Measurements from ENCODE around the gene THOP1. TPM values are rescaled to one million over a fixed set of nuclear protein-coding genes. Genes with fewer than 3 reads are reported as not detected.
"Not testable (repeated sequence)": the region's sequence is repeated elsewhere in the genome, so short reads cannot be mapped to it uniquely, and the experiment has no call there.

Gene THOP1
- total RNA-seq, 1 donor: 70.0 TPM

DNA sequence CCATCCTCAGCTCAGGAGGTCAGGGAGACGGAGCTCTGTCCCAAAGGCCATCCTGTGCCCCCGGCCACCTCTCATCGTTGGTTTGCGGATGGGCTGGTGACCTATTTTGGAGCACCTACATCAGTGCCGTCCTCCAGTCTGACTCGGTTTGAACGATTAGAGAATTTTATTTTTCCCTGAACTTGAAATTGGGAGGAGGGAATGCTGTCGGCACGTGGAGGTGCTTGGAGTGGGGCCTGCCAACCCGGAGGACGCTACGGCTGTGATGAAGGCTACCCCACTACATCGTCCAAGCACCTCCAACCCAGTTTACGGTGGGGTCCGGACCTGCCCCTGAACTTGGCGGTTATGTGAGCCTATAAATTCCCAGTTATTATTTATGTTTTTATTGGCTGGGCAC is 31.3 kb downstream of the THOP1 start:
- no peak overlapping the region for H3K4me3 ChIP-seq (ENCODE audit: low read depth, low read length)
- no peak for DNase-seq (ENCODE audit: low read depth)

DNA sequence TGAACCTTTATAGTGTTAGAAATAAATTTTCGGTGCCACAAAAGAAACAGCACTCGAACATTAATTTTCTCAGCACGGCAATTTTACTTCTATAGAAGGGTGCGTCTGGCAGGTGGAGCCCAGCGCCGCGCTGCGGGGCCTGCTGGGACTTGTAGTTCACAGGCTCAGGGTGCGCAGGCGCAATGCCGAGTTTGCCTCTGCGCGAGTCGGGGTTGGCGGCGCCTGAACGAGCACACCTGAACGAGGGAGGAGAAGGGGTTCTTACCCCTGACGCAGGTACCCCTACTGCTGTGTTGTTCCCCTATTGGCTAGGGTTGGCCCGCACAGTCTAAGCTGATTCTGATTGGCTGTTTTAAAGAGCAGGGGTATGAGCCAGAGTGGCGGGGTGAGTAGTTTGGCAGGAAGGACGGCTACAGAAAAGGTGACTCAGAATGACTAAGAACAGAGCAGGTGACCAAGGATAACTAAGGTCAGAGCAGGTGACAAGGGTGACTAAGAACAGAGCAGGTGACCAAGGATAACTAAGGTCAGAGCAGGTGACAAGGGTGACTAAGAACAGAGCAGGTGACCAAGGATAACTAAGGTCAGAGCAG is 32.0 kb downstream of the THOP1 start:
- not testable (repeated sequence) for H3K4me3 ChIP-seq (ENCODE audit: low read depth, low read length)
- DNase-seq (ENCODE audit: low read depth): peak; percentile 3

More for the DNA sequence above, 31.3 kb downstream of the THOP1 start:
- TF ChIP-seq, protein P1, sequence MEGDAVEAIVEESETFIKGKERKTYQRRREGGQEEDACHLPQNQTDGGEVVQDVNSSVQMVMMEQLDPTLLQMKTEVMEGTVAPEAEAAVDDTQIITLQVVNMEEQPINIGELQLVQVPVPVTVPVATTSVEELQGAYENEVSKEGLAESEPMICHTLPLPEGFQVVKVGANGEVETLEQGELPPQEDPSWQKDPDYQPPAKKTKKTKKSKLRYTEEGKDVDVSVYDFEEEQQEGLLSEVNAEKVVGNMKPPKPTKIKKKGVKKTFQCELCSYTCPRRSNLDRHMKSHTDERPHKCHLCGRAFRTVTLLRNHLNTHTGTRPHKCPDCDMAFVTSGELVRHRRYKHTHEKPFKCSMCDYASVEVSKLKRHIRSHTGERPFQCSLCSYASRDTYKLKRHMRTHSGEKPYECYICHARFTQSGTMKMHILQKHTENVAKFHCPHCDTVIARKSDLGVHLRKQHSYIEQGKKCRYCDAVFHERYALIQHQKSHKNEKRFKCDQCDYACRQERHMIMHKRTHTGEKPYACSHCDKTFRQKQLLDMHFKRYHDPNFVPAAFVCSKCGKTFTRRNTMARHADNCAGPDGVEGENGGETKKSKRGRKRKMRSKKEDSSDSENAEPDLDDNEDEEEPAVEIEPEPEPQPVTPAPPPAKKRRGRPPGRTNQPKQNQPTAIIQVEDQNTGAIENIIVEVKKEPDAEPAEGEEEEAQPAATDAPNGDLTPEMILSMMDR (IDR thresholded peaks at IDR 0.05; ENCODE audit: insufficient read depth, low read length): no peak

DNA sequence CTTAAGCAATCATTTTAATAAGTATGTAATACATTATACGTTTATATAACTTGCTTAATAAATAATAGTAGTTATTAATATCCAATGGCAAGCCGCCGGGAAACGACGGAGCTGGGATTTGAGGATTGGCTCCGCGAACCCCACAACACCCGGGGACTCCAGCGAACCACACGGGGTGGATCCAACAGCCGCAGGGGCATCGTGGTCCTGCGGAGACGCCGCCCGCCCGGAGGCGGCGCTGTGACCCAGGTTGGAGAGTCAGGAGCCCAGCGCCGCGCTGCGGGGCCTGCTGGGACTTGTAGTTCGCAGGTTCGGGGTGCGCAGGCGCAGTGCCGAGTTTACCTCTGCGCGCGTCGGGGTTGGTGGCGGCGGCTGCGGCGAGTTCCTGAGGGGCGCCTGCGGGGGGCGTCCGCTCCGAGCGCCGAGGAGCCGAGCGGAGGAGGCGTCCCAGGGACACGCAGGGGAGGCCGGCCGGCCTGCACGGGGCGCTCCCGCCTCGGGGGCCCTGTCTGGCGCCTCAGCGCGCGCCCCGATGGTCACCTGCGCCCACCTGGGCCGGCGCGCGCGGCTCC is 34.3 kb downstream of the THOP1 start, which contains the start of gene ZNF554:
ZNF554 (plus strand) TSS at position 329 of the 572 bp plus-strand sequence; CDS start at position 533, 204 bp downstream.
- TF ChIP-seq, protein P1 (IDR thresholded peaks at IDR 0.05; ENCODE audit: insufficient read depth, low read length): peak; percentile 97
- DNase-seq (ENCODE audit: low read depth): peak; percentile 96
- H3K4me3 ChIP-seq (ENCODE audit: low read depth, low read length): peak within 1 kb of the TSS; percentile 83

DNA sequence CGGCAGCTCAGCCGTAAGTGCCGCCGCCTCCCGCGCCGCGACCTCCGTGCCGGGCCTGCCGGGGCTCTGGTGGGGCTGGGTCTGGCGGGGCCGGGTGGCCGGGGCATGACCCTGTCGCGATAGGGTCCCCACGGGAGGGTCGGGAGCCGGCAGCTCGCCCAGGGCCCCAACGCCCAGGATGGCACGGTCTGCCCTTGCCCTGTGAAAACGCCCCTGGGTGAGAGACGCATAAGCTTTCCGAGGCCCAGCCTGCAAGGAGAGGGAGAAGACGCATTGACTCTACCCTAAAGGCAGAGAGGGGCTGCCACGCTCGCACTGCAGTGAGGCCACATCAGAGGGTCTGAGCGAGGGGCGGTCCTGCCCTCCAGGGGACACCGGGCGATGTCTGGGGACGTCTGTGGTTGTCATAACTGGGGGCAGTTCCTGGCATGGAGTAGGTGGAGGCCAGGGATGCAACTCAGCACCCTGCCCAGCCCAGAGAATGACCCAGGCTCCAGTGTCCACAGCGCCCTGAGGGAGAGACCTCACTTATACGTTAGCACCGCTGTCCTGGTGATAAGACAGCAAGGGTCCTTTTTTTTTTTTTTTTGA is 34.9 kb downstream of the THOP1 start:
- DNase-seq (ENCODE audit: low read depth): peak; percentile 3
- TF ChIP-seq, protein P1 (IDR thresholded peaks at IDR 0.05; ENCODE audit: insufficient read depth, low read length): no peak
- H3K4me3 ChIP-seq (ENCODE audit: low read depth, low read length): peak overlapping the region; percentile 83

DNA sequence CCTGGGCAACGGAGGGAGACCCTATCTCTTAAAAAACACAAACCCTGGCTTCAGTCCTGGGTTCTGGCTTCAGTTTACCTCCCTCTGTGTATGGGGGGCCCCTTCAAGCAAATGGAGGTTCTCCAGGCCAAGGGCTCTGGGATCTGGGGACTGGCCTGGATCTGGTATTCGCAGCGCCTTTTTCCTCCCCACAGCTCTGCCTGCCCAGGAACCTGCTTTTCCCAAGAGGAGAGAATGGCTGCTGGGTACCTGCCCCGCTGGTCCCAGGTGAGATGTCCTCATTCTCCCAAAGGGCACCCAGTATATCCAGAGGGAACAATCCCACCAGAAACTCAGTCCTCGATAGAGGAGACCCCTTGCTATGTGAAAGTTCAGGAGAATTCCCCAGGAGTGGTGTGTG is 37.5 kb downstream of the THOP1 start:
- H3K4me3 ChIP-seq (ENCODE audit: low read depth, low read length): no peak overlapping the region
- no peak for DNase-seq (ENCODE audit: low read depth)
- TF ChIP-seq, protein P1 (IDR thresholded peaks at IDR 0.05; ENCODE audit: insufficient read depth, low read length): no peak

DNA sequence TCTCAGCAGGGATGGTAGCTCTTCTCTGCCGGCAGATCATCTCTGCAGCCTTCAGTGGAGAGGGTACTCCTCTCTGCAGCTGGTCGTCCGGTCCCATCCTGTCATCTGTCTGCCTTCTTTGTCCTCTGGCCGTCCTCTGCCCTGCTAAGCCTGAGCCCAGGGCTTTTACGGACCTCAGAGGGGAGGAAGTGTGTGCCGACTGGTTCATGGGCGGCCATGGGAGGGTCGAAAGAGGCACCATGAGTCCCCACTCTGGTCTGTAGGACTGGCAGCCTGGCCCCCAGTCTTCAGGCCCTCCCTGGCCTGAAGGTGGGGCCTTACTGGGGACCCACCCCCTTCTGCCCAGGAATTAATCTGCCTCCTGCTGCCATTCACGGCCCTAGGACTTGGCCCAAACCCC is 38.3 kb downstream of the THOP1 start:
- no peak overlapping the region for H3K4me3 ChIP-seq (ENCODE audit: low read depth, low read length)
- no peak for DNase-seq (ENCODE audit: low read depth)
- TF ChIP-seq, protein P1 (IDR thresholded peaks at IDR 0.05; ENCODE audit: insufficient read depth, low read length): no peak

DNA sequence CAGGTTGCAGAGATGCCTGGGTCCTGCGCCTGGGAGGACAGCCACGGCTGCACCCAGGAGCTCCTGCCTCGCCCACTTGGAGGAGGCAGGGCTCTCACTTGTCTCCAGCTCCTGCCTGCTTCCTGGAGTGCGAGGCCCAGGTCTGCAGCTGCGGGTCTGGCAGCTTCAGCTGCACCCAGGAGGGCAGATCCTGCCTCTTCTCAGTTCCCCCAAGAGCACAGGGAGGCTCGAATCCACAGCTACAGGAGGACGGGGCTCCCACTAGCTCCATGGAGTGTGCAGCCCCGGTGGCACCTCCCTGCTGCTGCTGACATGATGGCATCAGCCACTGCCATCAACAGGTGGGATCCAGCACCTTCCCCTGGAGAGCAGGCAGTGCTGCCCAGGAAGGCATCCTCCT is 38.8 kb downstream of the THOP1 start:
- no peak overlapping the region for H3K4me3 ChIP-seq (ENCODE audit: low read depth, low read length)
- TF ChIP-seq, protein P1 (IDR thresholded peaks at IDR 0.05; ENCODE audit: insufficient read depth, low read length): no peak
- no peak for DNase-seq (ENCODE audit: low read depth)
